OCI-LY3 (cell line): Measurements from ENCODE around the gene MNAT1.

Source experiments
- CTCF ChIP-seq: fragments of 200-600, 300-600 bp; sonication (generic); IDR thresholded peaks from 2 replicates; pipeline ENCODE4 v1.5.1; 2014; ENCODE audit warnings: antibody characterized with exemption, low read length, low read depth
- EZH2phosphoT487 ChIP-seq: fragments of 200-600 bp; shearing (Covaris generic); IDR thresholded peaks from 2 replicates; pipeline ENCODE4 v1.6.1; 2018; ENCODE audit warnings: antibody characterized with exemption, mixed run types, low read depth

DNA sequence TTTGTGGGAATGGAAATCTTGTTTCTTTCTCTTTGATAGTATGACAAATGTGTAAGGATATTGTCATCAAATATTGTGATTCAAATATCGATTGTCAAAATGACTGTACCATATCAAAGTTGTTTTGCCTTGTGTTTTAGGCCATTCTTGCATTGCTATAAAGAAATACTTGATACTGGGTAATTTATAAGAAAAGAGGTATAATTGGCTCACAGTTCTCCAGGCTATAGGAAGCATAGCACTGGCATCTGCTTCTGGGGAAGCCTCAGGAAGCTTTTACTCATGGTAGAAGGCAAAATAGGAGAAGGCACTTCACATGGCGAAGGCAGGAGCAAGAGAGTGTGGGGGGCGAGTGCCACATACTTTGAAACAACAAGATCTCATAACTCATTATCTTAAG is 238.5 kb downstream of the MNAT1 start:
- TF ChIP-seq CTCF (no peak), EZH2phosphoT487 (no peak)
